Activated naive CD4-positive, alpha-beta T cell treated with anti-CD3 and anti-CD28 coated beads for 36 hours (primary cell): ENCODE data around the gene RXRB. TPM values are rescaled to one million over a fixed set of nuclear protein-coding genes. Genes with fewer than 3 reads are reported as not detected.
A peak's percentile ranks its signal among the peaks of the same experiment; 100 is the strongest.
"Not testable (repeated sequence)": the region's sequence is repeated elsewhere in the genome, so short reads cannot be mapped to it uniquely, and the experiment has no call there.

Experiments used
- CTCF ChIA-PET: fragments of 350-600 bp; sonication (Branson Sonifier 250); formaldehyde crosslinking; loops from one replicate; lab custom pipeline; 2021; ENCODE audit warnings: antibody characterized with exemption; lab: Charles Lee
- DNase-seq: peaks from one replicate; pipeline ENCODE4 v3.0.0-alpha.2; 2020
- H3K27ac Mint-ChIP-seq: one replicate; pipeline ENCODE4 v1.8.0; 2021; ENCODE audit warnings: mild to moderate bottlenecking, mixed read lengths
- H3K27me3 Mint-ChIP-seq: one replicate; pipeline ENCODE4 v1.8.0; 2021; ENCODE audit warnings: low read depth, mixed read lengths
- H3K36me3 Mint-ChIP-seq: one replicate; pipeline ENCODE4 v1.8.0; 2021; ENCODE audit warnings: low read depth, mixed read lengths
- H3K4me1 Mint-ChIP-seq: one replicate; pipeline ENCODE4 v1.8.0; 2021; ENCODE audit warnings: low read depth, mixed read lengths
- H3K4me3 Mint-ChIP-seq: one replicate; pipeline ENCODE4 v1.8.0; 2021; ENCODE audit warnings: mild to moderate bottlenecking, moderate library complexity, mixed read lengths
- H3K9me3 Mint-ChIP-seq: one replicate; pipeline ENCODE4 v1.8.0; 2021; ENCODE audit warnings: mixed read lengths
- intact Hi-C: fragments of 100-400 bp; cut with micrococcal nuclease; formaldehyde crosslinking; loops from one replicate; pipeline ENCODE4 v1.15.1; 2023
- total RNA-seq, 2 experiments: library from RNA; stranded (reverse); gene quantifications; one replicate each; pipeline ENCODE4 v1.2.3, GENCODE V29; 2021

The RXRB gene
- total RNA-seq, 2 experiments from 2014 or later, result 50.4 to 50.6 TPM

DNA sequence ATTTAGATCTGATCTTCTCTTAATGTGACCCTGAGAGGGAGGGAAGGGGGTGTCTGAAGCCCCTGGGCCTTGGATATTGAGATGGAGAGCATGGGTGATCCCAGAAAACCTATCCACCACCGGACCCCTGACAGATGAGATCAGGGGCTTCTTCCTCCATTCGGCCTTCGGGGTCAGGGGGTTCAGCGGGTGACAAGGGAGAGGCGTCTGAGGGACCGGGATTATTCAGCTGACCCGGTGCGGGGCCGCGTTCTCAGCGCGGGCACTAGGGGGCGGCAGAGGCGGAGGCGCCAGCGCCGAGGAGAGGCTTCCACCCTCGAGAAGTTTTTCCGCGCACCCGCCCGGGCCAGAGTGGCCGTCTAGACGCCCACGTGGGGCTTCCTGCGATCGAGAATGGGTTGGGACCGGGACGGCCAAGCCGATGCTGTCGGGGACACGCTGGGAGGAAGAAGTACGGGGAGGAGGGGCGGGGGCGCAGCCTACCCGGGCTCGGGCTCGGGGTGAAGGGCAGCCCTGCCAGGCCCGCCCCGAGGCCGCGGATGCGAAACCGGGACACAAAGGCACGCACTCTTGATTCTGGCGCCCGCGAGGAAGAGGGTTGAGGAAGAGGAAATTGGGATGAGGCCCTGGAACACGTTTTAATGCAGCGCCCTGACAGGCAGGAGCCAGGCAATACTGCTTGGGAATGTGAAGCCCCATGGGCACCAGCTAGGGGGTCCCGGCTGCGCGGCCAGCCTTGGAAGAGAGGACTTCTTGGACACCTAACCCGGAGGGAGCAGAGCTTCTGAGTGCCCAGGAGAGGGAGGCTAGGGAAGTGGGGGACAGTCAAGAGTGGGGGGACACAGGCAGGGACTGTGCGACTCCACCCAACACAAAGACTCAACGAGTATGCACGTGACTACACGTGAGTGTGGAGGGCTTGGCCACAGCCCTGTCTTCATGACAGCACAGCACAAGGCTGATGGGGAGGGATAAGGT is 38.8 kb downstream of the RXRB start:
- H3K36me3 Mint-ChIP-seq, result no peaks in the 10 kb centered on the region
- no peak overlapping the region for H3K27ac Mint-ChIP-seq
- H3K4me1 Mint-ChIP-seq, result peaks cover 12% of the 10 kb centered on the region
- CTCF ChIA-PET, result interaction anchor here (0.7 to 6.2 kb wide), 10 partner anchors 12 to 200 kb away, joined by 3 to 57 read pairs (median 3); no protein-coding TSS in a partner anchor
- H3K27me3 Mint-ChIP-seq, result no peaks in the 10 kb centered on the region
- DNase-seq, result peak; percentile 85
- no peaks in the 10 kb centered on the region for H3K9me3 Mint-ChIP-seq
- intact Hi-C loops, result loop anchor here (1.0 to 5.0 kb wide), 3 partner anchors 36 to 87 kb away; no protein-coding TSS in a partner anchor
- peak overlapping the region; percentile 78 for H3K4me3 Mint-ChIP-seq

DNA sequence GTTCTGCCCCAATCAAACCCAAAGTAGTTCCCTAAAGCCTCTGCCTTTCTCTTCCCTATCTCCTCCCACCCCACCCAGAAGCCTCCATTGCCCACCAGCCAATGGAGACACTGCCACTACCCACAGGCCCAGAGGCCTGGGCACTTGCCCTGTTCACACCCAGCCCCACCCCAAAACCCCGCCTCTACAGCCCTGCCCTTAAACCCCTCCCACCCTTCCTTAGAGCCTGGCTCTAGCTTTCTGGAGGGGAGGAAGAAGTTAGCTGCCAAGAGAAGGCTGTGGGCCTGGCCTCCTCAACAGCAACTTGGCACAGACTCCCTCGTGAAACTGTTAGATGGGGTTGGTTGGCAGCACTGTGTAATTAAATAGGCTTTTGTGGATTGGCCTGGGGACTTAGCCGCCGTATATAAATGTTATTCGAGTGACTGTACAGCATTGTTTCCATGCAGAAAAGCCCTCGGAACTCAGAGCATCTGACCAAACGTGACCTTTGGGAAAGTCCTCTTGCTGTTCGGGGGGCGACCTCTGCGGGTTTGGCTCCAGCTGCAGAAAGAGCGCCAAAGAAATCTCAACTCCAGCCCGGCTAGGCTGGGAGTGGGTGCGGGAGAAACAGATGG is 39.6 kb downstream of the RXRB start:
- CTCF ChIA-PET, result interaction anchor here (1.0 to 6.2 kb wide), 8 partner anchors 11 to 201 kb away, joined by 3 to 57 read pairs (median 3); no protein-coding TSS in a partner anchor
- DNase-seq, result no peak
- no peaks in the 10 kb centered on the region for H3K27me3 Mint-ChIP-seq
- H3K4me1 Mint-ChIP-seq, result peaks cover 12% of the 10 kb centered on the region
- intact Hi-C loops, result loop anchor here (1.0 to 5.0 kb wide), 3 partner anchors 36 to 87 kb away; no protein-coding TSS in a partner anchor
- no peak overlapping the region for H3K4me3 Mint-ChIP-seq
- no peak overlapping the region for H3K27ac Mint-ChIP-seq
- no peaks in the 10 kb centered on the region for H3K9me3 Mint-ChIP-seq
- no peaks in the 10 kb centered on the region for H3K36me3 Mint-ChIP-seq

DNA sequence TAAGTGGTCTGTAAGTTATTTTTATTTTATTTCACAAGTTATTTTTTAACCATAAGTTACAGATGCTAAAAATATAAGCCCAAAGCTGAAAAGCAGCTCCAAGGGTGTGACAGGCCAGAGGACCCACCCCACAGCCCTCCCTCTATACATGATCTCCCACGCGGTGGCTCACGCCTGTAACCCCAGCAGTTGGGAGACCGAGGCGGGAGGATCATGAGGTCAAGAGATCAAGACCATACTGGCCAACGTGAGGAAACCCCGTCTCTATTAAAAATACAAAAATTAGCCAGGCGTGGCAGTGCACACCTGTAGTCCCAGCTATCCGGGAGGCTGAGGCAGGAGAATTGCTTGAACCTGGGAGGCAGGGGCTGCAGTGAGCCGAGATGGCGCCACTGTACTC is 40.4 kb downstream of the RXRB start:
- H3K4me1 Mint-ChIP-seq, result peaks cover 12% of the 10 kb centered on the region
- intact Hi-C loops, result loop anchor here (5.0 kb wide), 1 partner anchor 43 kb away; no protein-coding TSS in a partner anchor

DNA sequence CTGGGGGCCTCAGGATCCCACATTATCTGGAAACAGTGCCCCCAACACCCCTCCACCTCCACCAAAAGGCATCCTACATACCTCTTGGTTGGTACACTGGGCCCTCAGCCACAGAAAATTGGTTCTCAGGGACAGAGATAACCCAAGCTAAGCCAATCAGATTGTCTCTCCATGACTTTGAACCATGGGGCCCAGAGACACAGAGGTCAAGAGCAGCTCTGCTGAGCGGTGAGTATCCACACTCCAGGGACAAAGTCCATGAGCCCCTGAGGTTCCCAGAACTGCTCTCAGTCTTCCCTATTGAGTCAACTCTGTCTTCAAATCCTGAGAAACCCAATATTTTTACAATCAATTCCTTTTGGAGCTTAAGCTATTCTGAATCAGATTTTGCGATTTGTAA is 43.5 kb downstream of the RXRB start:
- no peaks in the 10 kb centered on the region for H3K36me3 Mint-ChIP-seq
- CTCF ChIA-PET, result interaction anchor here (0.6 to 1.2 kb wide), 2 partner anchors 91 to 165 kb away, joined by 3 read pairs; no protein-coding TSS in a partner anchor
- DNase-seq, result no peak
- peaks cover 7% of the 10 kb centered on the region for H3K9me3 Mint-ChIP-seq
- H3K27ac Mint-ChIP-seq, result no peak overlapping the region
- no peak overlapping the region for H3K4me3 Mint-ChIP-seq
- intact Hi-C loops, result no loop called here
- peaks cover 10% of the 10 kb centered on the region for H3K4me1 Mint-ChIP-seq
- peaks cover 4% of the 10 kb centered on the region for H3K27me3 Mint-ChIP-seq

More for the DNA sequence above, 40.4 kb downstream of the RXRB start:
- CTCF ChIA-PET, result interaction anchor here (1.1 to 6.2 kb wide), 5 partner anchors 11 to 88 kb away, joined by 3 to 57 read pairs (median 10); no protein-coding TSS in a partner anchor
- no peaks in the 10 kb centered on the region for H3K36me3 Mint-ChIP-seq
- no peak overlapping the region for H3K27ac Mint-ChIP-seq
- DNase-seq, result no peak
- H3K4me3 Mint-ChIP-seq, result no peak overlapping the region
- H3K27me3 Mint-ChIP-seq, result no peaks in the 10 kb centered on the region
- no peaks in the 10 kb centered on the region for H3K9me3 Mint-ChIP-seq

DNA sequence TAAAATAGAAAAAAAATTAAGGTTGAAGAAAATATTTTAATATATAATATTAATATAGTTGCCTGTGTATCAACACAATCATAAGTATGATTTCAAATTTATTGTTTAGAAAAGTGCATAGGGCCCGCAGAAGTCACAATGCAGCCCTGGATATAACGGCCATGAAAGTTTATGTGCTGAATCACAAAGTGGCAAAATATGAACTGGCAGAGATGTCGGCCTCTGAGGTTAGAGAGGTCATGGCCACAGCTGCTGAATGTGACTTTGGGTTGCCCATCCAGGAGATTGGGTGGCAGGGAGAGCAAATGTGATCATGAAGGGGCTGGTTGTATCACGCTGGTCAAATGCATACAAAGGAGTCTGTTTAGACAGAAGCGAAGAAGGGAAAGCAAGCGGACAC is 43.9 kb downstream of the RXRB start:
- intact Hi-C loops, result no loop called here
- no peak for DNase-seq
- Mint-ChIP-seq H3K4me1 (peaks cover 6% of the 10 kb centered on the region), H3K36me3 (no peaks in the 10 kb centered on the region), H3K4me3 (no peak overlapping the region), H3K9me3 (peaks cover 9% of the 10 kb centered on the region), H3K27me3 (peaks cover 4% of the 10 kb centered on the region), H3K27ac (no peak overlapping the region)
- CTCF ChIA-PET, result interaction anchor here (0.6 to 1.2 kb wide), 2 partner anchors 92 to 164 kb away, joined by 3 read pairs; no protein-coding TSS in a partner anchor

DNA sequence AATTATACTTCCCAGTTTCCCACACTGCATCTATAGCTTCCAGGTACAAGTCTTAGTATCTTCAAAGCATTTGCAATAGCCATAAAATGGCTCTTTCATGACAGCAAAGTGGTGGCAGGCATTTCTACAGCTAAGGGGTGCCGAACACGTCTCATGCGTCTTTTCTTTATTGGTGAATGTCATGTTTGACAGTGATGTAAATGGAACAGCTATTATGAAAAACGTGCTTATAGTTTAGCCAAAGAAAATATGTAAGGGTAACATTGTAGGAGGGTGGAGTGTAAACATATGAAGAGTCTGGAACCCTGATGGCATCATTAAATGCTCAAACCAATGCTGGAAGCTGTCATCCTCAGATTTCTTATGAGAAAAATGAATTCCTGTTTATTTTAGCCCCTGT is 46.1 kb downstream of the RXRB start:
- peaks cover 6% of the 10 kb centered on the region for H3K27me3 Mint-ChIP-seq
- no peaks in the 10 kb centered on the region for H3K4me1 Mint-ChIP-seq
- H3K4me3 Mint-ChIP-seq, result no peak overlapping the region
- DNase-seq, result no peak
- no peak overlapping the region for H3K27ac Mint-ChIP-seq
- H3K9me3 Mint-ChIP-seq, result peaks cover 9% of the 10 kb centered on the region
- CTCF ChIA-PET, result interaction anchor here (0.9 to 2.0 kb wide), 3 partner anchors 34 to 154 kb away, joined by 3 to 8 read pairs (median 6); no protein-coding TSS in a partner anchor
- no peaks in the 10 kb centered on the region for H3K36me3 Mint-ChIP-seq
- intact Hi-C loops, result no loop called here

DNA sequence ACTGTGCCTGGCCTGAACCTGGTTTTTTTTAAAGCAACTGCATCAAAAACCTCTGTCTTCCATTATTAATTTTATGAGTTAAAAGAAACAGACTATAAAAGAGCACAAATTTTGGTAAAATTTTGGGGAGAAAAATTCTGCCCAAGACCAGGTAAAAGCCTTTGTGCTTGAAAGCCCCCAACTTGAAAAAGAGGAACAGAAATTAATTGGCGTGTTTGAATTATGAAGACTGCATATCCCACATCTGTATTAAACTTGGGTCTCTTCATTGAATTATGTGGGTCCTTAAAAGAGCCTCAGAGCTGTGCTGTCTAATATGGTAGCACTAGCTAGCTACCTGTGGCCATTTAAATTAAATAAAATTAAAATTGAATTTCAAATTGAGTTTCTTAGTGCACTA is 49.4 kb downstream of the RXRB start:
- CTCF ChIA-PET, result interaction anchor here (0.8 to 2.2 kb wide), 2 partner anchors 30 to 87 kb away, joined by 3 to 6 read pairs; no protein-coding TSS in a partner anchor
- Mint-ChIP-seq H3K9me3 (peaks cover 9% of the 10 kb centered on the region), H3K27ac (no peak overlapping the region), H3K27me3 (peaks cover 8% of the 10 kb centered on the region), H3K4me3 (no peak overlapping the region), H3K4me1 (no peaks in the 10 kb centered on the region), H3K36me3 (no peaks in the 10 kb centered on the region)
- intact Hi-C loops, result no loop called here
- no peak for DNase-seq

DNA sequence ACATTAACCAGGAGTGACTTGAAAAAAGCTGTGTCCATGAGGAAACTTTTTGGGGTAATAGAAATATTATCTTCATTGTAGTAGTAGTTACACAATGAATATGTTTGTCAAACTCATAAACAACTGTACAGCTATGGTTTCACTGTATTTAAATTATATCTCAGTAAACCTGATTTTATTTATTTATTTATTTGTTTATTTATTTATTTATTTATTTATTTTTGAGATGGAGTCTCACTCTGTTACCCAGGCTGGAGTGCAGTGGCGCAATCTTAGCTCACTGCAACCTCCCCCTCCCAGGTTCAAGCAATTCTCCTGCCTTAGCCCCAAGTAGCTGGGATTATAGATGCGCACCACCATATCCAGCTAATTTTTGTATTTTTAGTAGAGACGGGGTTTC is 49.9 kb downstream of the RXRB start:
- H3K9me3 Mint-ChIP-seq, H3K4me1 Mint-ChIP-seq, H3K4me3 Mint-ChIP-seq, H3K27me3 Mint-ChIP-seq, H3K36me3 Mint-ChIP-seq, H3K27ac Mint-ChIP-seq, intact Hi-C loops, DNase-seq: not testable (repeated sequence)
- CTCF ChIA-PET, result interaction anchor here (0.8 to 3.4 kb wide), 5 partner anchors 9 to 87 kb away, joined by 3 to 36 read pairs (median 6); no protein-coding TSS in a partner anchor

DNA sequence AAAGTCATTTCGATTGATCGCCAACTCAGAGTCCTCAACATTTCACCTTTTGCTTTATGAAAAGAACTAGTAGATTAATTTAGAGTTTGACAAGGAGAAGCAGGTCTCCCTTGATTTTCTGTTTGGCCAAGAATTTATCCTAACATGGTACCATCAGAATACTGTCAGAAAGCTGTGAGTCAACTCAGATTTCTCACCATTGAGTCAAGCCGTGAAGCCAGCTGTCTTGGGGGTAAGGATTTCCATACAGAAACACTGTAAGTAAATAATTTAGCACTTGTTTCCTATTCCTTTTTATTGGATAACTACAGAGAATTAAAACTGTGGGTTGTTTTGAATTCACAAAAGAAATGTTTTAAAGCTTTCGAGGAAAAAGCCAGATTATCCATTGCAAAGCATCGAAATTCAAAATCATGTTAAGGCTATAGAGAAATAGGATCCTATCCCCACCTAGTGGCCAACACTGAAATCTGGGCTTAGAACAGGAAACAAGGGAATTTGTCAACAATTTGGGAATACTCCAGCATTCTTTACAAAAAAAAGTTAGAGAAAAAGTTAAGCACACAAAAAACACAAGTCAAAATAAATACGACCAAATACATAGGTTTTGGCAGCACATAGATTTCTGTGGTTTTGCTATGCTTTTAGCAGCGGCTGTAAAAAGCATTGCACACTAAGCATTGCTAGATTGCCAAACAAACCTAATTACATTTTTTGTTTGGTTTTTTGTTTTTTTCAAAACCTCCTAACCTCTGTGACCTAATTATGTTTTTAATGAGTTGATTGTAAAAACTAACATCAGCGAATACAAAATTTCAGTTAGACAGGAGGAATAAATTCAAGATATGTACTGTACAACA is 52.4 kb downstream of the RXRB start:
- Mint-ChIP-seq H3K27me3 (peaks cover 9% of the 10 kb centered on the region), H3K4me3 (no peak overlapping the region), H3K4me1 (no peaks in the 10 kb centered on the region), H3K27ac (no peak overlapping the region), H3K9me3 (peaks cover 9% of the 10 kb centered on the region), H3K36me3 (no peaks in the 10 kb centered on the region)
- CTCF ChIA-PET, result interaction anchor here (0.6 to 3.4 kb wide), 14 partner anchors 9 to 262 kb away, joined by 3 to 36 read pairs (median 4); no protein-coding TSS in a partner anchor
- DNase-seq, result no peak
- intact Hi-C loops, result loop anchor here (1.0 to 5.0 kb wide), 2 partner anchors 30 to 131 kb away; no protein-coding TSS in a partner anchor

DNA sequence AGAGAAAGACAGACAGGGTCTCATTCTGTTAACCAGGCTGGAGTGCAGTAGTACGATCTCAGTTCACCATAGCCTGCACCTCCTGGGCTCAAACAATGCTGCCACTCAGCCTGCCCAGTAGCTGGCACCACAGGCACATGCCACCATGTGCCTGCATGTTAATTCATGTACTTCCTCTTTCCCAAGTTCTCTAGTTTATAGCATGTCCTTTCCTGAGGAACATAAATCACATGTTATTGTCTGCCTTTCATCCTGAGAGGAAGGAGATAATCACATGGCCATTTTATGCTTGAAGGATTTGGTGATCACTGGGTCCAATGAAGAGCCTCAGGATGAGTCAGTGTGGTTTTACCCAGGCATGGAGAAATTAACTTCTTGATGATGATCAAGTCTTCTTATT is 56.1 kb downstream of the RXRB start:
- intact Hi-C loops, result no loop called here
- peaks cover 27% of the 10 kb centered on the region for H3K27me3 Mint-ChIP-seq
- H3K4me3 Mint-ChIP-seq, result no peak overlapping the region
- CTCF ChIA-PET, result interaction anchor here (1.5 to 2.8 kb wide), 2 partner anchors 17 to 24 kb away, joined by 3 to 10 read pairs; no protein-coding TSS in a partner anchor
- no peaks in the 10 kb centered on the region for H3K4me1 Mint-ChIP-seq
- H3K36me3 Mint-ChIP-seq, result no peaks in the 10 kb centered on the region
- DNase-seq, result no peak
- H3K9me3 Mint-ChIP-seq, result no peaks in the 10 kb centered on the region
- H3K27ac Mint-ChIP-seq, result no peak overlapping the region
